Tibial artery (tissue), 4 donors: ENCODE data around the gene KCNMA1.

Experiments
- DNase-seq, 2 donors: peaks; one replicate each; pipeline ENCODE4 v3.0.0-alpha.2; 2019
- H3K27ac ChIP-seq, 2 donors: fragments of 200-600 bp; sonication (generic) in 1 of 2; 1 replicate in 1 of 2; 2 replicates in 1 of 2; pipeline ENCODE4 v1.5.1; 2018 to 2019; ENCODE audit warnings: mild to moderate bottlenecking in 1 of 2
- H3K27me3 ChIP-seq, 2 donors: fragments of 200-600 bp; sonication (generic) in 1 of 2; one replicate each; pipeline versions ENCODE4 v1.5.1 to v1.6.0; 2016 to 2019
- H3K36me3 ChIP-seq, 3 donors: fragments of 200-600 bp; sonication (generic) in 2 of 3; one replicate each; pipeline ENCODE4 v1.5.1; 2016 to 2019; ENCODE audit warnings: mild to moderate bottlenecking in 2 of 3
- H3K4me1 ChIP-seq, 4 donors: fragments of 200-600 bp; sonication (generic) in 2 of 4; 1 replicate in 3 of 4; 2 replicates in 1 of 4; pipeline ENCODE4 v1.5.1; 2016 to 2019
- H3K4me3 ChIP-seq, 2 donors: fragments of 200-600 bp; sonication (generic) in 1 of 2; 1 replicate in 1 of 2; 2 replicates in 1 of 2; pipeline ENCODE4 v1.5.1; 2018 to 2019; ENCODE audit warnings: mild to moderate bottlenecking in 2 of 2
- H3K9me3 ChIP-seq, 3 donors: fragments of 200-600 bp; sonication (generic) in 1 of 3; one replicate each; pipeline ENCODE4 v1.5.1; 2016 to 2019
- intact Hi-C: fragments of 100-400 bp; cut with DNase I; formaldehyde crosslinking; loops from one replicate; pipeline ENCODE4 v1.15.0; 2023; ENCODE audit warnings: low total_unique reads
- TF ChIP-seq, protein P1 (sequence below), 2 experiments: fragments of 200-600 bp in 1 of 2; fragments of 450-650 bp in 1 of 2; IDR thresholded peaks; one replicate each; pipeline ENCODE4 v1.5.1; 2017 to 2019; ENCODE audit warnings: antibody characterized with exemption in 2 of 2, mild to moderate bottlenecking in 1 of 2, moderate library complexity in 1 of 2

Gene KCNMA1

DNA sequence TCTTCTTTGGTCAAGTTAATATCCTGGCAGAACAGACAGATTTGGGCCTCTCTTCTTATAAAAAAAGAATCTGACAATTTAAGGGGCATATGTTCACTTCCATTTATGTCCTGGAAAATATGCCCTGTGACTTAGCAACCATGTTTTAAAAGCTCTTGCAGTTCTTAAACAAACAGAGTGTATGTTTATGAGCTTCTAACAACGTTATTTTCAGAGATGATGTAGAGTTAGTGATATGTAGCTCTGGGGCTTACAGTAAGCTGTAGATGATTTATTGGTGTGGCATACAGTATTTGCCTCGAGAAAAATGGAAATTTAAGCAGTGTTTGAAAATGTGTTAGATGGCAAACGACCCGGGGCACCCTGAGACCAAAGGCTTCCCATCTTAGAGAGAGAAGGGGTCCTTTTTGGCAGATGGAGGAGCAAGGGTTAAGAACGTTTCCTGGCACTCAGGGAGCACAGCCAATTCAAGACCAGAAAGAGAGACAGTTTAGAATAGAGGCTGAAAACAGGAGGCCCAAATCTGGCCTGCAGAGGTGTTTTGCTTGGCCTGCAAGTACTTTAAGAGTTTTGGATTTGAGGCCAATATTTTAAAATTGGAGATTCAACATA, 397.5 kb downstream of the KCNMA1 start:
- H3K27me3 ChIP-seq = no peaks in the 10 kb centered on the region
- DNase-seq = no peak
- no peak overlapping the region for H3K4me3 ChIP-seq
- peak overlapping the region; percentile 66 to 82 for H3K27ac ChIP-seq
- H3K9me3 ChIP-seq = no peaks in the 10 kb centered on the region
- TF ChIP-seq, protein P1, sequence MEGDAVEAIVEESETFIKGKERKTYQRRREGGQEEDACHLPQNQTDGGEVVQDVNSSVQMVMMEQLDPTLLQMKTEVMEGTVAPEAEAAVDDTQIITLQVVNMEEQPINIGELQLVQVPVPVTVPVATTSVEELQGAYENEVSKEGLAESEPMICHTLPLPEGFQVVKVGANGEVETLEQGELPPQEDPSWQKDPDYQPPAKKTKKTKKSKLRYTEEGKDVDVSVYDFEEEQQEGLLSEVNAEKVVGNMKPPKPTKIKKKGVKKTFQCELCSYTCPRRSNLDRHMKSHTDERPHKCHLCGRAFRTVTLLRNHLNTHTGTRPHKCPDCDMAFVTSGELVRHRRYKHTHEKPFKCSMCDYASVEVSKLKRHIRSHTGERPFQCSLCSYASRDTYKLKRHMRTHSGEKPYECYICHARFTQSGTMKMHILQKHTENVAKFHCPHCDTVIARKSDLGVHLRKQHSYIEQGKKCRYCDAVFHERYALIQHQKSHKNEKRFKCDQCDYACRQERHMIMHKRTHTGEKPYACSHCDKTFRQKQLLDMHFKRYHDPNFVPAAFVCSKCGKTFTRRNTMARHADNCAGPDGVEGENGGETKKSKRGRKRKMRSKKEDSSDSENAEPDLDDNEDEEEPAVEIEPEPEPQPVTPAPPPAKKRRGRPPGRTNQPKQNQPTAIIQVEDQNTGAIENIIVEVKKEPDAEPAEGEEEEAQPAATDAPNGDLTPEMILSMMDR (IDR thresholded peaks at IDR 0.05) = no peak
- no peaks in the 10 kb centered on the region for H3K36me3 ChIP-seq
- peaks cover 0 to 100% (median 66%) of the 10 kb centered on the region in 4 donors for H3K4me1 ChIP-seq
- intact Hi-C loops = no loop called here

DNA sequence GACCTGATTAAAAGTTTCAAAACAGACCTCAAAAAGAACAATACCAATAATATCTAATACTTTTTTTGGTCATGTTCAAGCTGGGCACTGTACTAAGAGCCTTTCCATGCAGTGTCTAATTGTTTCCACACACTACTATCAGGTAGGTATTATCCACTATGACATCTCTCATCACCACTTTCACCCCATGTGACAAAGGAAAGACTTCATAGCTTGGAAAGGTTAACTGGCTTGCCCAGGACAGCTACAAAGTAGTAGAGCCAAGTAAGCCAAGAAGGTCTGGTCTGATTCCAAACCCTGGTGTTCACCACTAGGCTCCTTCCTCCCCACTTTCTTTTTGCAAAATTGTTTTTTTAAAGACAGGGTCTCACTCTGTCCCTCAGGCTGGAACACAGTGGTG, 400.5 kb downstream of the KCNMA1 start:
- intact Hi-C loops = no loop called here
- Histone ChIP-seq H3K27me3 (no peaks in the 10 kb centered on the region), H3K4me3 (no peak overlapping the region), H3K9me3 (no peaks in the 10 kb centered on the region), H3K36me3 (no peaks in the 10 kb centered on the region), H3K27ac (peak overlapping the region; percentile 66 to 82), H3K4me1 (peaks cover 0 to 81% (median 56%) of the 10 kb centered on the region in 4 donors)
- TF ChIP-seq, protein P1 (IDR thresholded peaks at IDR 0.05) = no peak
- no peak for DNase-seq

DNA sequence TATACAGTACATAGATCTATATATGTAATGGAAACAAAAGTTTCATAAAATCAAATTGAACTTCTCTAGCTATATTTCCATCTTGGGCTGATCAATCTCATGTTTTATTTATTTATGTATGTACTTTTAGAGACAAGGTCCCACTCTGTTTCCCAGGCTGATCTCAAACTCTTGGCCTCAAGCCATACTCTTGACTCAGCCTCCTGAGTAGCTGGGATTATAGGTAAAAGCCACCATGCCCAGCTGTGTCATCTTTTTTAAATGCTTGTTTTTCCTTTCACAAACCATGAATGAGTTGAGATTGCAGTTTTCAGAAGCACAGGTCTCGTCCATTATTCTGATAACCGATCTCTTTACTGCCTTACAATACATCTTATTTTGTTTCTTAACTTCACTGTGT, 400.9 kb downstream of the KCNMA1 start:
- TF ChIP-seq, protein P1 (IDR thresholded peaks at IDR 0.05) = no peak
- Histone ChIP-seq H3K4me3 (no peak overlapping the region), H3K27me3 (no peaks in the 10 kb centered on the region), H3K9me3 (no peaks in the 10 kb centered on the region), H3K36me3 (no peaks in the 10 kb centered on the region), H3K4me1 (peaks cover 0 to 77% (median 52%) of the 10 kb centered on the region in 4 donors), H3K27ac (peak overlapping the region; percentile 66 to 82)
- intact Hi-C loops = no loop called here
- no peak for DNase-seq

DNA sequence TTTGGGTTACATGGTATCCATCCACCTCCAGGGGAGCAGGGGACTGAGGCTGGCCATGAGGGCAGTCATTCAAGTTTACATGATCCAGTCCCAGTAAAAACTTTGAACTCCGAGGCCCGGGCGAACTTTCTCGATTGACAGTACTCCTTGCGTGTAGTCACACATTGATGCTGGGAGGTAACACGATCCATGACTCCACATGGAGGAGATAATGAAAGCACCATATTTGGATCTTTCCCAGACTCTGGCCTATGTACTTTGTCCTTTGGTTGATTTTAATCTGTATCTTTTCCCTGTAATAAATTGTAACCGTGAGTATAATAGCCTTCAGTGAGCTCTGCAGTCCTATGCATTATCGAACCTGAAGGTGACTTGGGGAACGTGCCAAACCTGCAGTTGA, 401.6 kb downstream of the KCNMA1 start:
- peak overlapping the region; percentile 66 to 82 for H3K27ac ChIP-seq
- DNase-seq = no peak
- intact Hi-C loops = no loop called here

DNA sequence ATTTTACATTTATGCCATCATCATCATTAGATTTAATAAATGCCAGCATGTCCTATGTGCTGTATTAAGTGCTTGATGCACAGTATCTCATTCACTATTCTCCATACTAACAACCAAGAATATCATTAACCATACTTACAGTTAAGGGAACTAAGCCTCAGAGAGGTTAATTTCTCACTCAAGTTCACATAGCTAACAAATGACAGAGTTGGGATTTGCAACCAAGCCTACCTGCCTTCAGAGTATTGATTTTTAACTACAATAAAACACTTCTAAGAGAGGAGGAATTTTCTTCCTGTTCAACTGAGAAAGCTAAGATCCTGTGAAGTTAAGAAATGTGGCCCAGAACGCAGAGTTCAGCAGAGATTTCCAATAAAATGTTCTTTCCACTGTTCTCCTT, 403.0 kb downstream of the KCNMA1 start:
- H3K4me1 ChIP-seq = peaks cover 0 to 67% (median 36%) of the 10 kb centered on the region in 4 donors
- no peak overlapping the region for H3K4me3 ChIP-seq
- no peaks in the 10 kb centered on the region for H3K27me3 ChIP-seq
- H3K27ac ChIP-seq = peak overlapping the region; percentile 66 to 82
- no peaks in the 10 kb centered on the region for H3K9me3 ChIP-seq
- TF ChIP-seq, protein P1 (IDR thresholded peaks at IDR 0.05) = no peak
- DNase-seq = no peak
- no peaks in the 10 kb centered on the region for H3K36me3 ChIP-seq
- intact Hi-C loops = no loop called here

More for the DNA sequence above, 401.6 kb downstream of the KCNMA1 start:
- no peaks in the 10 kb centered on the region for H3K9me3 ChIP-seq
- H3K4me1 ChIP-seq = peaks cover 0 to 71% (median 46%) of the 10 kb centered on the region in 4 donors
- TF ChIP-seq, protein P1 (IDR thresholded peaks at IDR 0.05) = no peak
- H3K36me3 ChIP-seq = no peaks in the 10 kb centered on the region
- no peaks in the 10 kb centered on the region for H3K27me3 ChIP-seq
- H3K4me3 ChIP-seq = no peak overlapping the region
